Suprapubic skin (tissue), 4 donors: Measurements from ENCODE around the gene SYT2. TPM values are rescaled to one million over a fixed set of nuclear protein-coding genes. Genes with fewer than 3 reads are reported as not detected.

Source experiments
- DNase-seq, 2 donors: peaks; one replicate each; pipeline ENCODE4 v3.0.0-alpha.2; 2019; ENCODE audit warnings: low spot score in 2 of 2
- H3K27ac ChIP-seq: fragments of 200-600 bp; sonication (generic); one replicate; pipeline ENCODE4 v1.5.1; 2019
- H3K27me3 ChIP-seq: fragments of 200-600 bp; sonication (generic); one replicate; pipeline ENCODE4 v1.5.1; 2019
- H3K36me3 ChIP-seq: fragments of 200-600 bp; sonication (generic); one replicate; pipeline ENCODE4 v1.5.1; 2019
- H3K4me1 ChIP-seq: fragments of 200-600 bp; sonication (generic); one replicate; pipeline ENCODE4 v1.5.1; 2019
- H3K4me3 ChIP-seq: fragments of 200-600 bp; sonication (generic); one replicate; pipeline ENCODE4 v1.5.1; 2019; ENCODE audit warnings: mild to moderate bottlenecking
- H3K9me3 ChIP-seq: fragments of 200-600 bp; sonication (generic); one replicate; pipeline ENCODE4 v1.5.1; 2019
- CTCF ChIP-seq, 2 donors: fragments of 200-600 bp in 1 of 2; fragments of 450-650 bp in 1 of 2; sonication (generic) in 1 of 2; IDR thresholded peaks; one replicate each; pipeline ENCODE4 v1.5.1; 2016 to 2019; ENCODE audit warnings: antibody characterized with exemption in 2 of 2, mild to moderate bottlenecking in 1 of 2, moderate library complexity in 1 of 2
- EP300 ChIP-seq: sonication (generic); formaldehyde crosslinking; IDR thresholded peaks from one replicate; pipeline ENCODE4 v1.6.1; 2017; ENCODE audit warnings: antibody characterized with exemption
- POLR2A ChIP-seq, 2 donors: fragments of 450-650 bp; IDR thresholded peaks; one replicate each; pipeline ENCODE4 v1.6.1; 2017; ENCODE audit warnings: antibody characterized with exemption in 2 of 2, mild to moderate bottlenecking in 2 of 2, moderate library complexity in 2 of 2
- POLR2AphosphoS5 ChIP-seq, 3 donors: sonication (generic); formaldehyde crosslinking; IDR thresholded peaks; one replicate each; pipeline ENCODE4 v1.6.1; 2017; ENCODE audit warnings: antibody characterized with exemption in 3 of 3
- WGBS: methylation state at CpG from one replicate; pipeline ENCODE4 v1.1.5; 2018; 5-methylcytosine and 5-hydroxymethylcytosine counted together
- total RNA-seq, 4 donors: library from RNA; depleted of rRNA; stranded (reverse); fragments of >200 nt; gene quantifications; one replicate each; pipeline ENCODE4 v1.1.0, GENCODE V29; 2016

Gene SYT2
- total RNA-seq, 4 donors from 2014 or later = 0.11 TPM; not detected in 3

DNA sequence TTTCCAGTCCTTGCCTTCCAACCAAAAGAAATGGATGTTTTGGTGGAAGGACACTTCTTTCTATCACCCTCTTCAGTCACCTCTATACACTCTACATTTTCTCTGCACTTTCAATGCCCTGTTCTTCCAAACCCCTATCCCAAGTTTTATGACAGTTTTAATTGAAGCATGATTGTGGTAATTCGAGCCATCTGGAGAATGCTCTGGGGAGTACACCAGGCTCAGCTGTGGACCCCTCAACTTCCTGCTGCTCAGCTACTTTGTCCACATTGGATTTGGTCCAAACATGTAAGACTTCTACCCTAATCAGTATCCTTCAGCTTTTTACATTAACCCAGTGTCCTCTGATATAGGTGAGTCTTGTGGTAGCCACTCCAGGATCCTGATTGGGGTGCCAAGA, 129.6 kb downstream of the SYT2 start:
- H3K9me3 ChIP-seq = no peaks in the 10 kb centered on the region
- 67% methylated on average over 1 of the region's 1 CpG for WGBS
- H3K36me3 ChIP-seq = peaks cover 28% of the 10 kb centered on the region
- no peak overlapping the region for H3K4me3 ChIP-seq
- no peaks in the 10 kb centered on the region for H3K27me3 ChIP-seq
- no peak overlapping the region for H3K27ac ChIP-seq
- no peak for TF ChIP-seq EP300
- no peak for TF ChIP-seq CTCF (IDR thresholded peaks at IDR 0.05)
- TF ChIP-seq POLR2A (IDR thresholded peaks at IDR 0.05) = no peak
- TF ChIP-seq POLR2AphosphoS5 (IDR thresholded peaks at IDR 0.05) = no peak
- H3K4me1 ChIP-seq = peaks cover 47% of the 10 kb centered on the region
- DNase-seq = no peak

DNA sequence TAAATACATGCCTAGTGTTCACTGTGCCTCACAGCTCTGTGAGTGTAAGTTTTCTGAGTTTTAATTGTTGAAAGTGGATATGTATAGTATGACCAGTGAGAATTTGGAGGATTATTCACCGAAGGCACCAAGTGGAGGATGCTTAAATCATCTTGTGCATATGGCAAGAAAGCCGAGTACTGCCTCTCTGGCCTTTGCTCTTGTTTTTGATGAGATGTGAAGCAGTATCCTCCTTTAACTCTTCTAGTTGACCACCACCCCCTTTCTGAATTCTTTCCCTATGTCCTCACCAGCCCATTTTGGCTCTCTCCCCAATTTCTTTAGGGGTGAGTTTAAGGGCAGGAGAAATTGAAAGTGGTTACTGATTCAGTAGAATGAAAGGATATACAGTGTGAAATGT, 130.4 kb downstream of the SYT2 start:
- H3K4me3 ChIP-seq = no peak overlapping the region
- no peak for DNase-seq
- no peaks in the 10 kb centered on the region for H3K27me3 ChIP-seq
- peaks cover 52% of the 10 kb centered on the region for H3K4me1 ChIP-seq
- peaks cover 28% of the 10 kb centered on the region for H3K36me3 ChIP-seq
- H3K9me3 ChIP-seq = no peaks in the 10 kb centered on the region
- H3K27ac ChIP-seq = peak overlapping the region; percentile 6
- TF ChIP-seq POLR2AphosphoS5 (IDR thresholded peaks at IDR 0.05) (no peak), EP300 (no peak), CTCF (IDR thresholded peaks at IDR 0.05) (no peak), POLR2A (IDR thresholded peaks at IDR 0.05) (no peak)
- WGBS = 77% methylated on average over 2 of the region's 2 CpGs

- Histone ChIP-seq H3K27ac (peak overlapping the region; percentile 65), H3K36me3 (peaks cover 24% of the 10 kb centered on the region), H3K9me3 (no peaks in the 10 kb centered on the region), H3K4me3 (no peak overlapping the region), H3K4me1 (peaks cover 53% of the 10 kb centered on the region), H3K27me3 (no peaks in the 10 kb centered on the region)
- 48% methylated on average over 6 of the region's 6 CpGs for WGBS
- no peak for DNase-seq
- TF ChIP-seq POLR2AphosphoS5 (IDR thresholded peaks at IDR 0.05) (no peak), EP300 (no peak), CTCF (IDR thresholded peaks at IDR 0.05) (no peak), POLR2A (IDR thresholded peaks at IDR 0.05) (no peak)
Observed at GRCh38 chr1:202578565-202578964, 131.7 kb downstream of the SYT2 start.

GRCh38 chr1:202578001-202578504, 132.2 kb downstream of the SYT2 start:
- 37% methylated on average over 4 of the region's 4 CpGs for WGBS
- Histone ChIP-seq H3K36me3 (peaks cover 19% of the 10 kb centered on the region), H3K27me3 (no peaks in the 10 kb centered on the region), H3K9me3 (no peaks in the 10 kb centered on the region), H3K4me3 (no peak overlapping the region), H3K27ac (peak overlapping the region; percentile 65), H3K4me1 (peaks cover 58% of the 10 kb centered on the region)
- DNase-seq = no peak
- no peak for TF ChIP-seq POLR2A (IDR thresholded peaks at IDR 0.05)
- no peak for TF ChIP-seq POLR2AphosphoS5 (IDR thresholded peaks at IDR 0.05)
- no peak for TF ChIP-seq EP300
- no peak for TF ChIP-seq CTCF (IDR thresholded peaks at IDR 0.05)

- WGBS = 19% methylated on average over 2 of the region's 2 CpGs
- H3K4me1 ChIP-seq = peaks cover 58% of the 10 kb centered on the region
- H3K4me3 ChIP-seq = no peak overlapping the region
- no peak for DNase-seq
- TF ChIP-seq POLR2AphosphoS5 (IDR thresholded peaks at IDR 0.05) = no peak
- no peak for TF ChIP-seq CTCF (IDR thresholded peaks at IDR 0.05)
- no peak for TF ChIP-seq EP300
- no peak for TF ChIP-seq POLR2A (IDR thresholded peaks at IDR 0.05)
- H3K9me3 ChIP-seq = no peaks in the 10 kb centered on the region
- peak overlapping the region; percentile 58 for H3K27ac ChIP-seq
- H3K36me3 ChIP-seq = peaks cover 18% of the 10 kb centered on the region
- no peaks in the 10 kb centered on the region for H3K27me3 ChIP-seq
Observed at GRCh38 chr1:202577381-202577780, 132.9 kb downstream of the SYT2 start.
